Ishikawa (cell line): Measurements from ENCODE around the gene QPCTL.

ENCODE experiments used
- CEBPB ChIP-seq: IDR thresholded peaks from 2 replicates; pipeline ENCODE4 v1.6.1; 2012
- CREB1 ChIP-seq: IDR thresholded peaks from 2 replicates; pipeline ENCODE4 v1.6.1; 2012; ENCODE audit warnings: low read depth
- EGR1 ChIP-seq: IDR thresholded peaks from 2 replicates; pipeline ENCODE4 v1.6.1; 2012
- EP300 ChIP-seq: IDR thresholded peaks from 2 replicates; pipeline ENCODE4 v1.6.1; 2012; ENCODE audit warnings: borderline replicate concordance
- FOXM1 ChIP-seq: IDR thresholded peaks from 2 replicates; pipeline ENCODE4 v1.6.1; 2012; ENCODE audit warnings: low read depth, borderline replicate concordance
- MAX ChIP-seq: IDR thresholded peaks from 2 replicates; pipeline ENCODE4 v1.6.1; 2012
- NFIC ChIP-seq: IDR thresholded peaks from 2 replicates; pipeline ENCODE4 v1.6.1; 2012
- RAD21 ChIP-seq: IDR thresholded peaks from 2 replicates; pipeline ENCODE4 v1.6.1; 2012; ENCODE audit warnings: low read depth
- REST ChIP-seq: IDR thresholded peaks from 2 replicates; pipeline ENCODE4 v1.6.1; 2012; ENCODE audit warnings: low read depth, mild to moderate bottlenecking
- TAF1 ChIP-seq: IDR thresholded peaks from 2 replicates; pipeline ENCODE4 v1.6.1; 2012; ENCODE audit warnings: low read depth, mild to moderate bottlenecking
- TCF12 ChIP-seq: IDR thresholded peaks from 2 replicates; pipeline ENCODE4 v1.6.1; 2012; ENCODE audit warnings: low read depth
- TEAD4 ChIP-seq: IDR thresholded peaks from 2 replicates; pipeline ENCODE4 v1.6.1; 2012
- USF1 ChIP-seq: IDR thresholded peaks from 2 replicates; pipeline ENCODE4 v1.6.1; 2012
- YY1 ChIP-seq: IDR thresholded peaks from 2 replicates; pipeline ENCODE4 v1.6.1; 2012; ENCODE audit warnings: low read depth
- ZBTB7A ChIP-seq: IDR thresholded peaks from 2 replicates; pipeline ENCODE4 v1.6.1; 2012; ENCODE audit warnings: low read depth

Gene QPCTL

GRCh38 chr19:45681391-45682015 is 11.0 kb upstream of the QPCTL start:
- 0 out of 2 replicates have a peak, but pooled peaks have one; percentile 42 for TF ChIP-seq TAF1
- peak; percentile 49; the same call in 1 of the 2 replicates for TF ChIP-seq USF1
- peak; percentile 45; the same call in 1 of the 2 replicates for TF ChIP-seq TEAD4
- TF ChIP-seq ZBTB7A: no peak
- no peak for TF ChIP-seq CREB1
- peak; percentile 61 for TF ChIP-seq RAD21
- TF ChIP-seq TCF12: peak; percentile 73
- peak; percentile 74 for TF ChIP-seq YY1
- TF ChIP-seq CEBPB: no peak
- TF ChIP-seq REST: 0 out of 2 replicates have a peak, but pooled peaks have one; percentile 26
- TF ChIP-seq EGR1: peak; percentile 61
- peak; percentile 51; the same call in 1 of the 2 replicates for TF ChIP-seq EP300
- peak; percentile 69; the same call in 1 of the 2 replicates for TF ChIP-seq NFIC
- no peak for TF ChIP-seq FOXM1
- peak; percentile 62; the same call in 1 of the 2 replicates for TF ChIP-seq MAX

- no peak for TF ChIP-seq FOXM1
- no peak for TF ChIP-seq USF1
- TF ChIP-seq TEAD4: no peak
- TF ChIP-seq NFIC: no peak
- no peak for TF ChIP-seq ZBTB7A
- no peak for TF ChIP-seq CREB1
- no peak for TF ChIP-seq TAF1
Measured at GRCh38 chr19:45682117-45682516, 10.3 kb upstream of the QPCTL start.

- TF ChIP-seq USF1 (no peak), TAF1 (no peak), EP300 (no peak), MAX (no peak), EGR1 (no peak), YY1 (no peak), FOXM1 (no peak), TEAD4 (no peak), TCF12 (no peak), ZBTB7A (no peak), REST (no peak), NFIC (no peak), RAD21 (no peak), CEBPB (no peak)
Measured at GRCh38 chr19:45682908-45683307, 9.6 kb upstream of the QPCTL start.

- TF ChIP-seq MAX (no peak), TCF12 (no peak), CREB1 (no peak), ZBTB7A (no peak), EGR1 (no peak)
Measured at GRCh38 chr19:45687599-45687998, 4.9 kb upstream of the QPCTL start.

GRCh38 chr19:45691516-45692186 is 815 bp upstream of the QPCTL start, which contains the start of gene SNRPD2:
Gene SNRPD2 (minus strand): TSS chr19:45691953. CDS start chr19:45691888, 65 bp downstream.
- TF ChIP-seq FOXM1: no peak
- peak; percentile 52; the same call in 1 of the 2 replicates for TF ChIP-seq YY1
- 0 out of 2 replicates have a peak, but pooled peaks have one; percentile 34 for TF ChIP-seq TCF12
- no peak for TF ChIP-seq ZBTB7A
- TF ChIP-seq USF1: peak; percentile 63; the same call in 1 of the 2 replicates
- no peak for TF ChIP-seq RAD21
- no peak; the same call in 1 of the 2 replicates for TF ChIP-seq EGR1
- TF ChIP-seq MAX: peak; percentile 89
- peak; percentile 92 for TF ChIP-seq TAF1
- no peak for TF ChIP-seq NFIC
- no peak for TF ChIP-seq CREB1
- no peak for TF ChIP-seq REST
- TF ChIP-seq TEAD4: no peak
- no peak for TF ChIP-seq CEBPB
- TF ChIP-seq EP300: no peak
